Right hindlimb (tissue), 1 donor: ENCODE results near the gene ERGIC3.
"Not testable (repeated sequence)": the region's sequence is repeated elsewhere in the genome, so short reads cannot be mapped to it uniquely, and the experiment has no call there.

Source experiments
- DNase-seq: peaks from one replicate; pipeline ENCODE4 v3.0.0-alpha.2; 2018

Gene ERGIC3

GRCh38 chr20:35541783-35542662 lies at the start of gene ERGIC3:
ERGIC3 (plus strand) TSS chr20:35542078; CDS start chr20:35542098, 20 bp downstream.
- DNase-seq = peak; percentile 98

DNA sequence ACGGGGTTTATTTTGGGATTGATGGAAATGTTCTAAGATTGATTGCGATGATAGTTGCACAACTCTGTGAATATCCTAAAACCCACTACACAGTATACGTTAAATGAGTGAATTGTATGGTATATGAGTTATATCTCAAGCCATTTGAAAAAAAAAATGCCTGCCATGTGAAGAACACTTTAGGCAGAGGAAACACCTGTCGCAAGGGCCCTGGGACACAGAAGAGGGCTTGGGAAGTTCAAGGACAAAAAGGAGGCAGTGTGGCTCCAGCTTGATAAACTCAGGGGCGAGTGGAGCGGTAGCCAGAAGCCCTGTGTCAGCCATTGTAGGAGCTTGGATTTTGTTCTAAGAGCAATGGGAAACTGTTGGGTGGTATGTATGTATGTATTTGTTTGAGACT lies 49.5 kb upstream of the ERGIC3 start:
- DNase-seq = no peak

DNA sequence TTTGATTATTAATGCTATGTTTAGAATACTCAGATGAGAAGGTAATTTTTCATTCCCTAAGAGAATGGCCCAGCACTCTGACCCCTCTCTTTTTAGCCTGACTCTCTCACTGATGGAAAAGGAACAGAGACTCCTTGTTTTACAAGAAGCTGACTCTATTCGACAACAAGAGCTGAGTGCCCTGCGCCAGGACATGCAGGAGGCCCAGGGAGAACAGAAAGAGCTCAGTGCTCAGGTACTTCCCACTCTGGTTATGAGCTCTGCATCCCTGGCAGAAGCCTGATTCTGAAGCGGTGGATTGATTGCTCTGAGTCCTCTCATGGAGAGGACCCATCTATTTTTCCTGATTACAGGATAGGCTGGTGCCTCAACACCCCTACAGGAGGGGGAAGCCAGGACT lies 45.4 kb upstream of the ERGIC3 start:
- DNase-seq = no peak

- no peak for DNase-seq
These were observed 44.6 kb upstream of the ERGIC3 start for GRCh38 chr20:35497320-35497719.

- DNase-seq = peak; percentile 90
These were observed 44.1 kb upstream of the ERGIC3 start for GRCh38 chr20:35497780-35498189.

GRCh38 chr20:35499271-35499670 lies 42.6 kb upstream of the ERGIC3 start:
- no peak for DNase-seq

DNA sequence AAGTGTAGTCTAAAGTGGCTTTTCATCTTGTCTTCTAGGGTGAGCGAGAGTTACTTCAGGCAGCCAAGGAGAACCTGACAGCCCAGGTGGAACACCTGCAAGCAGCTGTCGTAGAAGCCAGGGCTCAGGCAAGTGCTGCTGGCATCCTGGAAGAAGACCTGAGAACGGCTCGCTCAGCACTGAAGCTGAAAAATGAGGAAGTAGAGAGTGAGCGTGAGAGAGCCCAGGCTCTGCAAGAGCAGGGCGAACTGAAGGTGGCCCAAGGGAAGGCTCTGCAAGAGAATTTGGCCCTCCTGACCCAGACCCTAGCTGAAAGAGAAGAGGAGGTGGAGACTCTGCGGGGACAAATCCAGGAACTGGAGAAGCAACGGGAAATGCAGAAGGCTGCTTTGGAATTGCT lies 39.5 kb upstream of the ERGIC3 start:
- DNase-seq = no peak

DNA sequence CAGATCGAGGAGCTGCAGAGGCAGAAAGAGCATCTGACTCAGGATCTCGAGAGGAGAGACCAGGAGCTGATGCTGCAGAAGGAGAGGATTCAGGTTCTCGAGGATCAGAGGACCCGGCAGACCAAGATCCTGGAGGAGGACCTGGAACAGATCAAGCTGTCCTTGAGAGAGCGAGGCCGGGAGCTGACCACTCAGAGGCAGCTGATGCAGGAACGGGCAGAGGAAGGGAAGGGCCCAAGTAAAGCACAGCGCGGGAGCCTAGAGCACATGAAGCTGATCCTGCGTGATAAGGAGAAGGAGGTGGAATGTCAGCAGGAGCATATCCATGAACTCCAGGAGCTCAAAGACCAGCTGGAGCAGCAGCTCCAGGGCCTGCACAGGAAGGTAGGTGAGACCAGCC lies 38.6 kb upstream of the ERGIC3 start:
- DNase-seq = no peak

DNA sequence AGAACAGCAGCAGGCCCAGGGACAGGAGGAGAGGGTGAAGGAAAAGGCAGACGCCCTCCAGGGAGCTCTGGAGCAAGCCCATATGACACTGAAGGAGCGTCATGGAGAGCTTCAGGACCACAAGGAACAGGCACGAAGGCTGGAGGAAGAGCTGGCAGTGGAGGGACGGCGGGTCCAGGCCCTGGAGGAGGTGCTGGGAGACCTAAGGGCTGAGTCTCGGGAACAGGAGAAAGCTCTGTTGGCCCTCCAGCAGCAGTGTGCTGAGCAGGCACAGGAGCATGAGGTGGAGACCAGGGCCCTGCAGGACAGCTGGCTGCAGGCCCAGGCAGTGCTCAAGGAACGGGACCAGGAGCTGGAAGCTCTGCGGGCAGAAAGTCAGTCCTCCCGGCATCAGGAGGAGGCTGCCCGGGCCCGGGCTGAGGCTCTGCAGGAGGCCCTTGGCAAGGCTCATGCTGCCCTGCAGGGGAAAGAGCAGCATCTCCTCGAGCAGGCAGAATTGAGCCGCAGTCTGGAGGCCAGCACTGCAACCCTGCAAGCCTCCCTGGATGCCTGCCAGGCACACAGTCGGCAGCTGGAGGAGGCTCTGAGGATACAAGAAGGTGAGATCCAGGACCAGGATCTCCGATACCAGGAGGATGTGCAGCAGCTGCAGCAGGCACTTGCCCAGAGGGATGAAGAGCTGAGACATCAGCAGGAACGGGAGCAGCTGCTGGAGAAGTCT lies 37.9 kb upstream of the ERGIC3 start:
- DNase-seq = peak; percentile 50

GRCh38 chr20:35504751-35505150 lies 37.1 kb upstream of the ERGIC3 start:
- DNase-seq = no peak

GRCh38 chr20:35506179-35506578 lies 35.7 kb upstream of the ERGIC3 start:
- DNase-seq = no peak

DNA sequence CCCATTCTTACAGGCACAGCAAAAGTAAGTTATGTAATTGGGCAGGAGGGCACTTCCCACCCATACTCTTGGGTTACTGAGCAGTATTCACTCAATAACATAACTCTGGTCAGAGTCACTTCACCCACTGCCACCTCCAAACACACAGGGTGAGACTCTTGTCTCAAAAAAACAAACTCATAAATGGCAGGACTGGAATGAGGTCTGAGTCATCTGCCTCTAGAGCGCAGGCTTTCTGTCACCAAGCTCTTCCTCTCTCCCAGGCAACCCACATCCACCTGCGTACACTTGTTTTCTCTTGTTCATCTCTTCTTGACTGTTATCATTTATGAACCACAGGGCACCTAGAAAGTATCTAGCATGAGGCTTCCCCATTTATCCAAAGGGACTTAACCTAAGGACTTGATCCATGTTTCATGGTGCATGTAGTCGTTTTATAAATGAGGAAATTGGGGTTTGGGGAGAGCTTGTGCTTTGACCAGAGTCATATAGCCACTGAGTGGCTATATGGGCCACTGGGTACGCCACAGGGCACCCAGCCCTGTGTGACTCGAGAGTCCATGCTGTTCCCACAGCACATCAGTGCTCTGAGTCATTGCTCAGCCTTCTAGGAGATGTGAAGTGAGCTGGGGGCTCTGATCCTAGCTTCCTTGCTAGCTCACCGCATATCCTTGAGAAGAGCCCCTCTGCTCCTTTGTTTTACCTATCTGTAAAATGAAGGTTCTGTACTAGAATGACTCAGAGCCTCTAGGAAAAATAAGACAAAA lies 34.8 kb upstream of the ERGIC3 start:
- no peak for DNase-seq

DNA sequence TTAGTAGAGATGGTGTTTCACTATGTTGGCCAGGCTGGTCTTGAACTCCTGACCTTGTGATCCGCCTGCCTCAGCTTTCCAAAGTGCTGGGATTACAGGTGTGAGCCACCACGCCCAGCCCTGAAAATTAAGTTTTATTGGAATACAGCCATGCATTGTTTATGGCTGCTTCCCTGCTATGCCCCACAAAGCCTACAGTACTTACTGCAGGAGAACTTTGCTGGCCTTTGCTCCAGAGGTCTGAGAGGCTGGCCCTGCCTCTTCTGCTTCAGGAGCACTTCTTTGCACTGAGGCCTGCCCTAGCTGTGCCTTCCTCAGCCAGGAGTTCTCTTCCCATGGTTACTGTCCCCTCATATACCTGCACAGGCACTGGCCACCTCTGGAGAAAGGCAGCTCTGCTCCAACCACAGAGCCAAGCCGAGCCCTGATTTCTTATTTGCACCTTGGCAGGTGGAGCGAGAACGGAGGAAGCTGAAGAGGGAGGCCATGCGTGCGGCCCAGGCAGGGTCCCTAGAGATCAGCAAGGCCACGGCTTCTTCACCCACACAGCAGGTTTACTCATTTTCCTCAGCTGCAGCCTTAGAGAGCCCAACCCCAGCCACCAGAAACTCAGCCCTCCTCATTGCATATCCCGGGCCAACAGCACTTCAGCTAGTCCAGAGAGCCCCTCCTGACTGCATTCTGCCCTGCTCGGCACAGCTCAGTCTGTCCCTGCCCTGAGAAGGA lies 33.2 kb upstream of the ERGIC3 start:
- DNase-seq = no peak

DNA sequence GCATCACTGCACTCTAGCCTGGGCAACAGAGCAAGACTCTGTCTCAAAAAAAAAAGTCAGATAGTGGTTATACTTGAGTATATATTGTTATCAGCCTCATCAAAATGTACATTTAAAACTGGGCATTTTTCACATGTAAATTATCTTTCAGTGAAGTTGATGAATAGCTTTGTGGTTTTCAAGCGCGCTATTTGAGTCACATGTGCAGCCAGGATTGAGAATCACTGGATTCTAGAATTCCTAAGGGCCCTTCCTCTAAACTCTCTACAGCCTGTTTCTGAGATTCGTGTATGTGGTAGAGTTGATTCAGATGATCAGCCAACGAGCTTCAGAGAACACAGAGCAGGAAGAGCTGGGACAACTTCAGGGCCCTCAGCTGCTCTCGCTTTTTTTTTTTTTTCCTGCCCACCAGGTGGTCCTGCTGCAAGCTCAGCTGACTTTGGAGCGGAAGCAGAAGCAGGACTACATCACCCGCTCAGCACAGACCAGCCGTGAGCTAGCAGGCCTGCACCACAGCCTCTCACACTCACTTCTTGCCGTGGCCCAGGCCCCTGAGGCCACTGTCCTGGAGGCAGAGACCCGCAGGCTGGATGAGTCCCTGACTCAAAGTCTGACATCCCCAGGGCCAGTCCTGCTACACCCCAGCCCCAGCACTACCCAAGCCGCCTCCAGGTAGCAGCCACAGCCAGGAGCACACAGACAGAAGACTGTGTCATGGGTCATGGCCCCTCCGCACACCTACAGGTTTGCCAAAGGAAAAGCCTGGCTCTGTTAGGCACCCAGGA lies 30.7 kb upstream of the ERGIC3 start:
- DNase-seq = no peak

GRCh38 chr20:35511814-35512420 lies 30.0 kb upstream of the ERGIC3 start:
- peak; percentile 51 for DNase-seq

DNA sequence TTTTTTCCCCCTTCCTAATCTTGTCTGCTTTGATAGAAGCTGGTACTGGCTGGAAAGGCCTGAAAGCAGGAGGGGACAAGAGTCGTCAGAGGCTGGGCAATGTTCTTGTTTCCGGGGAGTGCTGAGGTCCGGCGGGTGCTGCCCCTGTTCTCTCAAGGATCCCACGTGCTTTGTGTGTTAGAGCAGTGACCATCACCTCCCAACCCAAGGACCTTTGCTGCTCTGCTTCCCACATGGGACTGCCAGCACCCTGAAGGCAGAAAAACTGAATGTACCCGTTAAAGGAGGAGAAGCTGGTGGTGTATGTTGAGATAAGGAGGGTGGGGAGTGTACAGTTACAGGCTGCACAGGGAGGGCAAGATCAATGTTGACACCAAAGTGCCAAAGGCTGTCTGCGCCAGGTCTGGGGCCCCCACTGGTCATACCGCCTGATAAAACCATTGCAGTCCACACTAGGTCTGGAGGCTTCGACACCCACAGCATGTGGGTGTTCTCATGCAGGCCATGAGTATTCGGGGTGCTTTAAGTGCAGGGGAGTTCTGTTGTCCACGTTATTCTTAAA lies 27.4 kb upstream of the ERGIC3 start:
- DNase-seq = no peak

DNA sequence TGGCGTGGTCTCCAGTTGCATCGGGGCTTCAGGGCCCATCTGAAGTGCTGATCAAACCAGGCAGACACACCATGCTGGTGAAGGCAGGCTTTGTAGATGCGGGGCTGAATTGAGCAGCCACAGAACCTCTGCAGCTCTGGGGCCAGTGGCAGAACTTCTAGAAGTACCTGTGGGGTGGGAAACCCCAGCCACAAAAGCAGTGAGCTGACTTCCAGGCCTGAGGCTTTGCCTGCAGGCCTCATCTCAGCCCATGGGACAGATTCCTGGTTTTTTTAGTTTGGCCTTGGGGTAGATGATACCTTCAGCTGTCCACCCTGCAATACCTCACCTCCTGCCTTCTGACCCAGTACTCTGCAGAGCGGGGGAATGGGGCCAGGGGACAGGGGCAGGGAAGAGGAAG lies 26.5 kb upstream of the ERGIC3 start:
- no peak for DNase-seq

DNA sequence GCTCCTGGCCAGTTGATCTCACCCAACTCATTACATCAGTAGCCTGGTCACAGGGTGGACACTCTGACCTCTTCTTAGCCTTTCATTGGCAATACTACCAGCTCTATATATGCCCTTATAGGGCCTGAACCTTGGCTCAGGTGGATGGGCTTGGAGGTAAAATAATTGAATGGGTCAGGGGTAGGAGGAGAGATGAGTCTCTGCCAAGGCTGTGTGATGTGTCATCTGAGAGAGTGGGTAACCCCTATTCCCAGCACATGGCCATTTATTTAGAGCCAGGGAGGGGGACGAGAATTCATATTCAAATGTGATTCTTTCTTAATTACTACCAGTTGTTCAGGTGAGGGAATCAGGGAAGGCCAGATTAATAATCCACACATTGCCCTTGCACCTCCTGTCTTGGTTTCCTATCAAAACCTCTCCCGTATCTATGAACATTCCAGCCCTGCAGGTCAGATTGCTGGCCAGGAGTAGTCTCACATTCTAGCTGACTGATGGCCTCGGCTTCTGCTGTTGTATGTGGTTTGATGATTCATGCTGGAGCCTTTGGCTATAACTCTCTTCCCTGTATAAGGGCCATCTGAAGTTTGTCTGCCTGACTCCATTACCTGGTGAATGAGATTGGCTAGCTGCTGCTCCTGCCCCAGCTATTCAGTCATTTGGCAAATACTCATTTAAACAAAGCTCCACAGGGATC lies 25.8 kb upstream of the ERGIC3 start:
- no peak for DNase-seq

DNA sequence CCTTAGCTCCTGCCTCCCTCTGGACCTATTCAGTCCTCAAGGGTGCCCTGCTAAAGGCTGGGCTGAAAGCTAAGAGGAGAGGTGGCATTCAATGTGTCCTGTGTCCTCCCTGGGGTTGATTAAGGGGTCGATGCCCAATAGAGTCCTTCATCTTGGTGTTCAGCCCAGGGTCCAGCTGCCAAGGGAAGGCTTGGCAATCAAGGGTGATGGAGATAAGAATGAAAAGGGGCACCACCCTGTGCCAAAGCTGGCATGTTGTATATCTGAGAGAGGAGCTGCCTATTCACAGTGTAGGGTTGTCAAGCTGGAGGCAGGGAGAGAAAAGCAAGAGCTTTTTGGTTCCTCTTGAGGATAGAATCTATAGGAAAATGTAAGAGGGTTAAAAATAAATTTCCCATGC lies 24.8 kb upstream of the ERGIC3 start:
- no peak for DNase-seq

GRCh38 chr20:35517767-35518166 lies 24.1 kb upstream of the ERGIC3 start:
- DNase-seq = not testable (repeated sequence)
